Heart left ventricle (tissue), 13 donors: Measurements from ENCODE around the gene GM2A.

Experiments
- POLR2A ChIP-seq, 2 donors: fragments of 450-650 bp; IDR thresholded peaks; one replicate each; pipeline ENCODE4 v1.6.1; 2017; ENCODE audit warnings: antibody characterized with exemption in 2 of 2, mild to moderate bottlenecking in 2 of 2, moderate library complexity in 2 of 2
- TF ChIP-seq, protein P1 (sequence below), 12 donors: fragments of 200-600 bp; sonication (generic) in 4 of 12; IDR thresholded peaks; one replicate each; pipeline versions ENCODE4 v1.5.0 to v1.8.0; 2018 to 2022; ENCODE audit warnings: antibody characterized with exemption in 12 of 12, mild to moderate bottlenecking in 5 of 12
- donor health status: ischemic (EF 13 %, LVEDD 7.1; RV severe dilation, severe dysfunction).
- donor health status: DM: no; HTN: yes; CAD: no.
- donor health status: DM: no; HTN: no; CAD: no.
- donor health status: ischemic (EF 25% LVEDD 6.9; RV normal size, moderate dysfunction).
- donor health status: ischemic (EF 25% LVEDD 5.7; RV mildly dilated, moderate dysfunction).
- donor health status: ischemic (EF 35%, LVEDD 5.7; RV mildly dilated, moderate dysfunction).
- donor health status: nonischemic (EF 11% LVEDD 7.7; RV severe dilation, severe dysfunction).
- donor health status: DM: yes; HTN: yes; CAD: no.
- donor health status: PGD.
- donor health status: ischemic (EF 29% LVEDD 5.4; RV normal size, mild dysfunction).
- donor health status: nonischemic (EF 23%, LVEDD 6.1; RV moderate dilation, normal function).

DNA sequence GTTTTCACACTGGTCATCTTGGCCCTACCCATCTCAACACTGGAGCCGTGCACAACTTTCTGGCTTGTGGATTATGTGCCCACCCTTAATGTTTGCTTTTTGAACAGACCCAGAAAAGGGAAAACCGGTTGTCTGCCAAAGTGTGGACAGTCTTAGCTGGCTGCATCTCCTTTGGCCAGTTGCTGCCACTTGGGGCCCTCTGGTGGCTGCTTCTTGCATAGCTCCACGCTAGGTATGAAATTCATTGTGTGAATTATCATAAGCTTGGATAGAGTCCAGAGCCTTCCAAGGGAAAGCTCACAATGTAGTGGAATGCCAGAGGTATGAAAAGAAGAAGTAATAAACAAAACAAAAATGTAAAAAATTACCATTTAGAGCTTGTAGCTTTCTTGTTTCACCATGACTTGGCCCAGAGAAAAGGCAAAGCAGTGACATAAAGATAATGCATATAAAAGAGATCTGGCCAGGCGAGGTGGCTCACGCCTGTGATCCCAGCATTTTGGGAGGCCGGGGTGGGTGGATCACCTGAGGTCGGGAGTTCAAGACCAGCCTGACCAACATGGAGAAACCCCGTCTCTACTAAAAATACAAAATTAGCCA is 63.1 kb downstream of the GM2A start:
- TF ChIP-seq, protein P1, sequence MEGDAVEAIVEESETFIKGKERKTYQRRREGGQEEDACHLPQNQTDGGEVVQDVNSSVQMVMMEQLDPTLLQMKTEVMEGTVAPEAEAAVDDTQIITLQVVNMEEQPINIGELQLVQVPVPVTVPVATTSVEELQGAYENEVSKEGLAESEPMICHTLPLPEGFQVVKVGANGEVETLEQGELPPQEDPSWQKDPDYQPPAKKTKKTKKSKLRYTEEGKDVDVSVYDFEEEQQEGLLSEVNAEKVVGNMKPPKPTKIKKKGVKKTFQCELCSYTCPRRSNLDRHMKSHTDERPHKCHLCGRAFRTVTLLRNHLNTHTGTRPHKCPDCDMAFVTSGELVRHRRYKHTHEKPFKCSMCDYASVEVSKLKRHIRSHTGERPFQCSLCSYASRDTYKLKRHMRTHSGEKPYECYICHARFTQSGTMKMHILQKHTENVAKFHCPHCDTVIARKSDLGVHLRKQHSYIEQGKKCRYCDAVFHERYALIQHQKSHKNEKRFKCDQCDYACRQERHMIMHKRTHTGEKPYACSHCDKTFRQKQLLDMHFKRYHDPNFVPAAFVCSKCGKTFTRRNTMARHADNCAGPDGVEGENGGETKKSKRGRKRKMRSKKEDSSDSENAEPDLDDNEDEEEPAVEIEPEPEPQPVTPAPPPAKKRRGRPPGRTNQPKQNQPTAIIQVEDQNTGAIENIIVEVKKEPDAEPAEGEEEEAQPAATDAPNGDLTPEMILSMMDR (IDR thresholded peaks at IDR 0.05): peak; percentile 76 to 90 (median 82)
- no peak for TF ChIP-seq POLR2A (IDR thresholded peaks at IDR 0.05)
